Measurements from ENCODE around the gene TRAPPC14.
"Not testable (repeated sequence)": the region's sequence is repeated elsewhere in the genome, so short reads cannot be mapped to it uniquely, and the experiment has no call there.

Gene TRAPPC14

GRCh38 chr7:100158229-100159098 lies at the start of gene TRAPPC14:
TRAPPC14 (minus strand) TSS chr7:100158723; CDS start chr7:100158499, 224 bp downstream.
- peak; percentile 80 for DNase-seq

GRCh38 chr7:100204454-100204853 lies 45.9 kb upstream of the TRAPPC14 start:
- no peak for DNase-seq

- DNase-seq = no peak
These were observed 42.2 kb upstream of the TRAPPC14 start for GRCh38 chr7:100200693-100201092.

GRCh38 chr7:100198266-100198665 lies 39.7 kb upstream of the TRAPPC14 start:
- no peak for DNase-seq

- not testable (repeated sequence) for DNase-seq
These were observed 37.4 kb upstream of the TRAPPC14 start for GRCh38 chr7:100195901-100196322.

- DNase-seq = no peak
These were observed 36.7 kb upstream of the TRAPPC14 start for GRCh38 chr7:100195222-100195621.

GRCh38 chr7:100192969-100193368 lies 34.4 kb upstream of the TRAPPC14 start:
- no peak for DNase-seq

GRCh38 chr7:100192281-100192862 lies 33.8 kb upstream of the TRAPPC14 start:
- not testable (repeated sequence) for DNase-seq

- no peak for DNase-seq
These were observed 33.3 kb upstream of the TRAPPC14 start for GRCh38 chr7:100191775-100192174.

GRCh38 chr7:100190048-100190711 lies 31.7 kb upstream of the TRAPPC14 start:
- DNase-seq = no peak

GRCh38 chr7:100189061-100189460 lies 30.5 kb upstream of the TRAPPC14 start:
- no peak for DNase-seq

- DNase-seq = no peak
These were observed 27.2 kb upstream of the TRAPPC14 start for GRCh38 chr7:100185726-100186125.

GRCh38 chr7:100183090-100183489 lies 24.6 kb upstream of the TRAPPC14 start:
- DNase-seq = not testable (repeated sequence)

- not testable (repeated sequence) for DNase-seq
These were observed 24.1 kb upstream of the TRAPPC14 start for GRCh38 chr7:100182616-100183015.

GRCh38 chr7:100180084-100180483 lies 21.6 kb upstream of the TRAPPC14 start:
- DNase-seq = not testable (repeated sequence)

GRCh38 chr7:100177045-100178001 lies 18.8 kb upstream of the TRAPPC14 start, which contains the start of the genes GPC2 and STAG3:
GPC2 (minus strand) TSS chr7:100177381; CDS start chr7:100177199, 182 bp downstream.
STAG3 (plus strand) TSS chr7:100177918; CDS start chr7:100180557, 2,639 bp downstream.
- peak; percentile 93 for DNase-seq

GRCh38 chr7:100176096-100177044 lies 17.8 kb upstream of the TRAPPC14 start:
- DNase-seq = no peak

GRCh38 chr7:100175296-100175935 lies 16.9 kb upstream of the TRAPPC14 start:
- no peak for DNase-seq

GRCh38 chr7:100174582-100174981 lies 16.1 kb upstream of the TRAPPC14 start:
- no peak for DNase-seq

- DNase-seq = no peak
These were observed 15.4 kb upstream of the TRAPPC14 start for GRCh38 chr7:100173806-100174495.
